Measurements from ENCODE around the gene STRN4. TPM values are rescaled to one million over a fixed set of nuclear protein-coding genes. Genes with fewer than 3 reads are reported as not detected.

The STRN4 gene
- total RNA-seq, 1 donor from 2014 or later: 105 TPM

- H3K4me1 Mint-ChIP-seq (ENCODE audit: unreplicated experiment): no peaks in the 10 kb centered on the region
- peaks cover 39% of the 10 kb centered on the region for H3K36me3 Mint-ChIP-seq
- H3K27me3 Mint-ChIP-seq: no peaks in the 10 kb centered on the region
- H3K4me3 Mint-ChIP-seq: no peak overlapping the region
- H3K27ac Mint-ChIP-seq: no peak overlapping the region
- TF ChIP-seq CTCF (conservative IDR thresholded peaks at IDR 0.05): no peak
- H3K9me3 Mint-ChIP-seq: no peaks in the 10 kb centered on the region
- no peak for DNase-seq (ENCODE audit: extremely low spot score, unreplicated experiment)
Measured at GRCh38 chr19:46687438-46688145, 58.7 kb downstream of the STRN4 start.

- Mint-ChIP-seq H3K4me1 (ENCODE audit: unreplicated experiment) (no peaks in the 10 kb centered on the region), H3K4me3 (no peak overlapping the region), H3K9me3 (no peaks in the 10 kb centered on the region), H3K36me3 (peaks cover 18% of the 10 kb centered on the region), H3K27ac (no peak overlapping the region), H3K27me3 (no peaks in the 10 kb centered on the region)
- no peak for TF ChIP-seq CTCF (conservative IDR thresholded peaks at IDR 0.05)
- no peak for DNase-seq (ENCODE audit: extremely low spot score, unreplicated experiment)
Measured at GRCh38 chr19:46685189-46685588, 61.1 kb downstream of the STRN4 start.

DNA sequence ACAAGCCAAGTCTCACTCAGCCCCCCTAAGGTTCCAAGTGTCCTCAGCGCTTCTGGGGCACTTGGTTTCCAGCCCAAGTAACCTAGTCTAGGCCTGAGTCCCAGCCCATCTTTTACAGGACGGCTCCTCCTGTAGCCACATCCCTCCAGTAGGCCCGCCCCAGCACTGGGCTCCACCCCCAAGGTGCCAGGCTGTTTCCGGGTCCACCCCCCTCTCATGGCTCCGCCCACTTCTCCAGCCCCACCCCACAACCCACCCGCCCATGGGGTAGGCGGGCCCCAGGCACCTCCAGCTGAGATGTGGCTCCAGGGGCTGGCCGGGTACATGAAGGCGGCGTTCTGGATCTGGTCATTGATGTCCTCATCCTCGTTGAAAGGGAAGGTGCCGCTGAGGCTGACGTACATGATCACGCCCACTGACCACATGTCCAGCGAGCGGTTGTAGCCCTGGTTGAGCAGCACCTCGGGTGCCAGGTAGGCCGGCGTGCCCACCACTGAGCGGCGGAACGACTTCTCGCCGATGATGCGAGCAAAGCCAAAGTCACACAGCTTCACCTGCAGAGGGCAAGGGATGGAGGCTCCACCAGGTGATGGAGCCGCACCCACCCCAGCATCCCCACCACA, 68.0 kb downstream of the STRN4 start:
- Mint-ChIP-seq H3K36me3 (peaks cover 25% of the 10 kb centered on the region), H3K9me3 (no peaks in the 10 kb centered on the region), H3K4me1 (ENCODE audit: unreplicated experiment) (no peaks in the 10 kb centered on the region), H3K27ac (no peak overlapping the region), H3K4me3 (no peak overlapping the region), H3K27me3 (no peaks in the 10 kb centered on the region)
- TF ChIP-seq CTCF (conservative IDR thresholded peaks at IDR 0.05): no peak
- DNase-seq (ENCODE audit: extremely low spot score, unreplicated experiment): no peak

- TF ChIP-seq CTCF (conservative IDR thresholded peaks at IDR 0.05): no peak
- no peak for DNase-seq (ENCODE audit: extremely low spot score, unreplicated experiment)
- H3K4me1 Mint-ChIP-seq (ENCODE audit: unreplicated experiment): no peaks in the 10 kb centered on the region
- peaks cover 17% of the 10 kb centered on the region for H3K36me3 Mint-ChIP-seq
- H3K9me3 Mint-ChIP-seq: no peaks in the 10 kb centered on the region
- H3K4me3 Mint-ChIP-seq: no peak overlapping the region
- H3K27me3 Mint-ChIP-seq: no peaks in the 10 kb centered on the region
- no peak overlapping the region for H3K27ac Mint-ChIP-seq
Measured at GRCh38 chr19:46674416-46675178, 71.7 kb downstream of the STRN4 start.

DNA sequence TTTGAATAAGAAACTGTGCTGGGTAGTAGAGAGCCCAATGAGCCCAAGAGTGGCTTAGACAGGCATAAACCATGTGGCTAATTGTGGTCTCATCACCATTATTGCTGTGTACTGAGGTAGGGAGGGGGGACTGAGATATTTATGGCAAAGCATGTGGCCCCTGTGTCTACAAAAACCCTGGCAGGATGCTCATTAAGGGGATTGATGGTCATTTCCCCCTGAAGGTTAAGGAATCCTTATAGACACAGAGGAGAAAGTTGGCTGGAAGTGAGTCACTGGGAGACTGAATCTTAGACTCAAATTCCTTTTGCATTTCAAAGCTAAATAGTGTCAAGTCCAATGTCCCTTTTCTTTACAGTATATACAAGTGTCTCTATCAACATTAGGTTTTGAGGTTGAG, 75.4 kb downstream of the STRN4 start:
- TF ChIP-seq CTCF (conservative IDR thresholded peaks at IDR 0.05): no peak
- H3K27ac Mint-ChIP-seq: no peak overlapping the region
- H3K9me3 Mint-ChIP-seq: no peaks in the 10 kb centered on the region
- H3K4me3 Mint-ChIP-seq: no peak overlapping the region
- no peak for DNase-seq (ENCODE audit: extremely low spot score, unreplicated experiment)
- peaks cover 12% of the 10 kb centered on the region for H3K36me3 Mint-ChIP-seq
- no peaks in the 10 kb centered on the region for H3K27me3 Mint-ChIP-seq
- no peaks in the 10 kb centered on the region for H3K4me1 Mint-ChIP-seq (ENCODE audit: unreplicated experiment)

Small RNAs within 50 kb of the gene (microRNA-seq; reads per million reads assigned to microRNA genes)
- 1.1 reads per million for gene MIR320E

Other genes with a start within 250 kb of the STRN4 start
- gene CALM3, start 145.1 kb downstream of the STRN4 start, total RNA-seq (ENCODE audit: low replicate concordance): 315 and 335 TPM in 2 replicates
- 0.46 TPM in 1 of 2 replicates, not detected in the other for gene PTGIR, start 121.4 kb downstream of the STRN4 start, total RNA-seq (ENCODE audit: low replicate concordance)
- 2.4 TPM in 1 of 2 replicates, not detected in the other for gene GNG8, start 110.2 kb downstream of the STRN4 start, total RNA-seq (ENCODE audit: low replicate concordance)
- 1.3 and 24.5 TPM in 2 replicates for gene DACT3, start 85.3 kb downstream of the STRN4 start, total RNA-seq (ENCODE audit: low replicate concordance)
- 56.8 and 70.8 TPM in 2 replicates for gene PRKD2, start 29.3 kb downstream of the STRN4 start, total RNA-seq (ENCODE audit: low replicate concordance)
- gene FKRP, start 393 bp downstream of the STRN4 start, total RNA-seq (ENCODE audit: low replicate concordance): 24.2 and 38.4 TPM in 2 replicates
- 91.4 and 137 TPM in 2 replicates for gene SLC1A5, start 42.1 kb upstream of the STRN4 start, total RNA-seq (ENCODE audit: low replicate concordance)
- gene AP2S1, start 104.4 kb upstream of the STRN4 start, total RNA-seq (ENCODE audit: low replicate concordance): 128 and 135 TPM in 2 replicates
- gene ARHGAP35, start 114.5 kb upstream of the STRN4 start, total RNA-seq (ENCODE audit: low replicate concordance): 54.1 and 72.3 TPM in 2 replicates